Erythroblast (primary cell): ENCODE results near the gene TFF2.

ENCODE experiments used
- GATA1 ChIP-seq: IDR thresholded peaks from 2 replicates; pipeline ENCODE4 v1.6.1; 2011; ENCODE audit warnings: low read depth, mild to moderate bottlenecking, control low read depth, low read length, moderate library complexity
- POLR2A ChIP-seq: IDR thresholded peaks from 2 replicates; pipeline ENCODE4 v1.6.1; 2011; ENCODE audit warnings: mild to moderate bottlenecking, low read length

- TF ChIP-seq POLR2A (no peak), GATA1 (no peak)
Observed at GRCh38 chr21:42344631-42345030, 6.2 kb downstream of the TFF2 start.
